ENCODE measurements around the gene PDGFB. TPM values are rescaled to one million over a fixed set of nuclear protein-coding genes. Genes with fewer than 3 reads are reported as not detected.
A peak's percentile ranks its signal among the peaks of the same experiment; 100 is the strongest.

The PDGFB gene
- total and polyA plus RNA-seq, 9 donors = 3.9 to 10.7 (median 5.5) TPM

GRCh38 chr22:39206491-39206890 is 38.3 kb downstream of the PDGFB start:
- Histone ChIP-seq H3K27me3 (no peaks in the 10 kb centered on the region), H3K36me3 (no peaks in the 10 kb centered on the region), H3K9me3 (no peaks in the 10 kb centered on the region), H3K4me1 (ENCODE audit: insufficient read depth) (no peaks in the 10 kb centered on the region), H3K4me3 (no peak overlapping the region), H3K27ac (no peak overlapping the region)
- 92 to 100% (median 93%) methylated on average over 7 of the region's 7 CpGs for WGBS, 3 donors
- intact Hi-C loops (cut with DNase I) = no loop called here
- TF ChIP-seq CTCF (IDR thresholded peaks at IDR 0.05) (no peak), POLR2A (IDR thresholded peaks at IDR 0.05) (no peak), EP300 (IDR thresholded peaks at IDR 0.05) (no peak)
- no peak for DNase-seq

DNA sequence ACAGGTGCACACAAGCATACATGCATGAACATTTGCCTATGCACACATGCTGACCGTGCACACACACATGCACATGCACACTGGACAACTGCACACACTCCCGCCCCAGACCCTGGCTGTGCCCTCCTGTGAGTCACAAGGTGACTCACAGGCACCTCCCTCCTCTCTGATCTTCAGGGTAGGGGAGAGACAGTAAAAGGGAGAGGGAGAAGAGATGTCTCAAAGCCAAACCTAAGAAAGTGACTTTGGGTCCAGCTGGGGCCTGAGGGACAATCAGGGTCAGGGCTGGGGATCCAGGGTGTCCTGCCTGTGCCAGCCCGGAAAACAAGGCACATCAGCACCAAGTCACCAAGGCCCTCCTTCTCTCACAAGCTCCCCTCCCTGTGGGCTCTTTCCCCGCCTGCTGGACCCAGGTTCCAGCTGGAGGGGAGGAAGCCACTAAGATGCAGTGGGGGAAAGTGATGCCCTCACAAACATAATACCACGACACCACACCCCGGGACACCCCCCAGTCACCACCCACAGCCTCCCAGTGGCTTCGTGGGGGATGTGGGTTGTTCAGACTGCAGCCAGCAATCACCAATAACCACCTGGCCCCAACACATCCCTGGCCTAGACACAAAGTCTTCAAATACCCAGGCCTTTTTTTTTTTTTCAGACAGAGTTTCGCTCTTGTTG is 39.3 kb downstream of the PDGFB start:
- no peak overlapping the region for H3K27ac ChIP-seq
- no peaks in the 10 kb centered on the region for H3K27me3 ChIP-seq
- no peaks in the 10 kb centered on the region for H3K36me3 ChIP-seq
- no peak for TF ChIP-seq EP300 (IDR thresholded peaks at IDR 0.05)
- no peak for TF ChIP-seq POLR2A (IDR thresholded peaks at IDR 0.05)
- no peak for TF ChIP-seq CTCF (IDR thresholded peaks at IDR 0.05)
- 68 to 76% (median 70%) methylated on average over 8 of the region's 8 CpGs for WGBS, 3 donors
- no peak for DNase-seq
- H3K4me3 ChIP-seq = no peak overlapping the region
- no peaks in the 10 kb centered on the region for H3K9me3 ChIP-seq
- H3K4me1 ChIP-seq (ENCODE audit: insufficient read depth) = no peaks in the 10 kb centered on the region
- intact Hi-C loops (cut with DNase I) = no loop called here

GRCh38 chr22:39204216-39204615 is 40.6 kb downstream of the PDGFB start:
- intact Hi-C loops (cut with DNase I) = no loop called here
- no peaks in the 10 kb centered on the region for H3K27me3 ChIP-seq
- DNase-seq = no peak
- WGBS, 3 donors = 97 to 98% (median 97%) methylated on average over 8 of the region's 8 CpGs
- TF ChIP-seq POLR2A (IDR thresholded peaks at IDR 0.05) (no peak), EP300 (IDR thresholded peaks at IDR 0.05) (no peak), CTCF (IDR thresholded peaks at IDR 0.05) (no peak)
- H3K36me3 ChIP-seq = no peaks in the 10 kb centered on the region
- H3K4me3 ChIP-seq = no peak overlapping the region
- H3K4me1 ChIP-seq (ENCODE audit: insufficient read depth) = no peaks in the 10 kb centered on the region
- H3K27ac ChIP-seq = no peak overlapping the region
- no peaks in the 10 kb centered on the region for H3K9me3 ChIP-seq

DNA sequence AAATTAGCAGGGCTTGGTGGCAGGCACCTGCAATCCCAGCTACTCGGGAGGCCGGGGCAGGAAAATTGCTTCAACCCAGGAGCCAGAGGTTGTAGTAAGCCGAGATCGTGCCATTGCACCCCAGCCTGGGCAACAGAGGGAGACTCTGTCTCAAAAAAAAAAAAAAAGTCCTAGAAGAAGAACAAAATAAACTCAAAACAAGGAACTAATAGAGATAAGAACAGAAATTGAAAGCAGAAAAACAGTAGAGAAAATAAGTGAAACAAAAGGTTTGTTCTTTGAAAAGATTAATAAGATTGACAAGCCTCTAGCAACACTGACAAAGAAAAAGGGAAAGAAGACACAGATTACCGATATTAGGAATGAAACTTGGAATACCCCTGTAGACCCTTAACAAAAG is 47.2 kb downstream of the PDGFB start:
- Histone ChIP-seq H3K27me3 (no peaks in the 10 kb centered on the region), H3K4me3 (no peak overlapping the region), H3K4me1 (ENCODE audit: insufficient read depth) (no peaks in the 10 kb centered on the region), H3K9me3 (no peaks in the 10 kb centered on the region), H3K36me3 (no peaks in the 10 kb centered on the region), H3K27ac (no peak overlapping the region)
- 84 to 91% (median 86%) methylated on average over 5 of the region's 5 CpGs for WGBS, 3 donors
- intact Hi-C loops (cut with DNase I) = no loop called here
- TF ChIP-seq POLR2A (IDR thresholded peaks at IDR 0.05) = no peak
- TF ChIP-seq CTCF (IDR thresholded peaks at IDR 0.05) = no peak
- no peak for TF ChIP-seq EP300 (IDR thresholded peaks at IDR 0.05)
- peak in 1 of 5 donors; percentile 3 for DNase-seq

Measured in ovary (tissue), 9 donors.